ENCODE data around the gene DUS1L. TPM values are rescaled to one million over a fixed set of nuclear protein-coding genes. Genes with fewer than 3 reads are reported as not detected.

DUS1L gene
- total and polyA plus RNA-seq, 2 experiments from 2014 or later, result 71.9 to 160 TPM

DNA sequence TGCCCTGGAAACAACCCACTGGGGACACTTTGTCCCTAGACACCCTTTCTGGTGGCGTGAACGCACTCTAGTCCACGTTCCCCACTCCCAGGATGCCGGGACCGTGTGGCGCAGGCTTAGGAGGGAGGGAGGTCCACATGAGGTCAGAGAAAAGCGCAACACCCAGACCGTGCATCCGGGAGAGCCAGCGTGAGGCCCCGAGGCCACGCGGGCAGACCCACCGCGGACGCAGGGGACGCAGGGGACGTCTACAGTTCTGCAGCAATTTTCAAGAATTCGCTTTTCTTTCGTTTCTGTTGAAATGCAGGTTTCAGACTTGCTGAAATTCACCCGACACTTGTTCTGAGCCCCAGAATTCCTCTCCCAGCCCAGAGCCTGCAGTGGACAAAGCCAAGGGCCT, 18.7 kb downstream of the DUS1L start:
- 95% methylated on average over 21 of the region's 21 CpGs for WGBS (ENCODE audit: low lambda C conversion rate, missing lambda C conversion rate)

DNA sequence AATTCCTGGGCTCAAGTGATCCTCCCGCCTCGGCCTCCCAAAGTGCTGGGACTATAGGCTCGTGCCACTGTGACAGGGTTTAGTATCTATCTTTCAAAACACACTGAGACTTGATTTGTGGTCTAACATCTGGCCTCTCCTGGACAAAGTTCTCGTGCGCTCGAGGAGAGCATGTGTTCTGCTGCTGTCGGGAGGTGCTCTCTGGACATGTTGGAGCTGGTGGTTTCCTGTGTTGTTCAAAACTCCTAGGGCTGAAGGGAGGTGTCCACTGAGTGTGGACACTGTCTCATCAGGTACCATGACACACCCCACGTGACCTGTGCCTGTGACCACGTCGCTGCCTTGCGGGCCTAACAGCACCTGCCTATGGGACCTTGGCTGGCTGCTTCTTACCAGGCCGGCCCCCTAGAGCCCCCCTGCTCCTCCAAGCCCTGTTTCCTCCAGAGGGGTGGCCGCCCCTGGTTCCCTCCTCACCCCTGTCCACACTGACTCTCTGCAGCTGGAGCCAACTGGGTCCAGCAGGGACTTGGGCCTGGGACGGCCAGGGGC, 19.6 kb downstream of the DUS1L start:
- no peak overlapping the region for H3K27ac ChIP-seq
- H3K79me2 ChIP-seq, result peaks cover 10% of the 10 kb centered on the region
- no peaks in the 10 kb centered on the region for H3K9me2 ChIP-seq (replicated peaks; ENCODE audit: insufficient read depth)
- no peaks in the 10 kb centered on the region for H4K20me1 ChIP-seq (ENCODE audit: insufficient read depth, poor library complexity, severe bottlenecking)
- peaks cover 9% of the 10 kb centered on the region for H3K4me1 ChIP-seq (ENCODE audit: insufficient read depth)
- no peak overlapping the region for H3K4me3 ChIP-seq
- no peaks in the 10 kb centered on the region for H3K27me3 ChIP-seq
- TF ChIP-seq, protein P1, sequence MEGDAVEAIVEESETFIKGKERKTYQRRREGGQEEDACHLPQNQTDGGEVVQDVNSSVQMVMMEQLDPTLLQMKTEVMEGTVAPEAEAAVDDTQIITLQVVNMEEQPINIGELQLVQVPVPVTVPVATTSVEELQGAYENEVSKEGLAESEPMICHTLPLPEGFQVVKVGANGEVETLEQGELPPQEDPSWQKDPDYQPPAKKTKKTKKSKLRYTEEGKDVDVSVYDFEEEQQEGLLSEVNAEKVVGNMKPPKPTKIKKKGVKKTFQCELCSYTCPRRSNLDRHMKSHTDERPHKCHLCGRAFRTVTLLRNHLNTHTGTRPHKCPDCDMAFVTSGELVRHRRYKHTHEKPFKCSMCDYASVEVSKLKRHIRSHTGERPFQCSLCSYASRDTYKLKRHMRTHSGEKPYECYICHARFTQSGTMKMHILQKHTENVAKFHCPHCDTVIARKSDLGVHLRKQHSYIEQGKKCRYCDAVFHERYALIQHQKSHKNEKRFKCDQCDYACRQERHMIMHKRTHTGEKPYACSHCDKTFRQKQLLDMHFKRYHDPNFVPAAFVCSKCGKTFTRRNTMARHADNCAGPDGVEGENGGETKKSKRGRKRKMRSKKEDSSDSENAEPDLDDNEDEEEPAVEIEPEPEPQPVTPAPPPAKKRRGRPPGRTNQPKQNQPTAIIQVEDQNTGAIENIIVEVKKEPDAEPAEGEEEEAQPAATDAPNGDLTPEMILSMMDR (IDR thresholded peaks at IDR 0.05; ENCODE audit: poor library complexity), result no peak
- TF ChIP-seq EZH2 (IDR thresholded peaks at IDR 0.05; ENCODE audit: borderline replicate concordance), result no peak
- TF ChIP-seq EZH2phosphoT487 (IDR thresholded peaks at IDR 0.05; ENCODE audit: low read depth, severe bottlenecking, unreplicated experiment), result no peak
- no peak overlapping the region for H2AFZ ChIP-seq
- H3K9me3 ChIP-seq (ENCODE audit: low read depth), result no peaks in the 10 kb centered on the region
- 91% methylated on average over 14 of the region's 14 CpGs for WGBS (ENCODE audit: low lambda C conversion rate, missing lambda C conversion rate)
- no peak for DNase-seq (ENCODE audit: low spot score)
- no peaks in the 10 kb centered on the region for H3K36me3 ChIP-seq (replicated peaks; ENCODE audit: insufficient read depth, low read depth)
- H3K4me2 ChIP-seq, result no peak overlapping the region

More for the DNA sequence above, 18.7 kb downstream of the DUS1L start:
- no peaks in the 10 kb centered on the region for H3K9me2 ChIP-seq (replicated peaks; ENCODE audit: insufficient read depth)
- TF ChIP-seq, protein P1 (IDR thresholded peaks at IDR 0.05; ENCODE audit: poor library complexity), result no peak
- no peak for TF ChIP-seq EZH2phosphoT487 (IDR thresholded peaks at IDR 0.05; ENCODE audit: low read depth, severe bottlenecking, unreplicated experiment)
- TF ChIP-seq EZH2 (IDR thresholded peaks at IDR 0.05; ENCODE audit: borderline replicate concordance), result no peak
- no peak overlapping the region for H2AFZ ChIP-seq
- no peak overlapping the region for H3K27ac ChIP-seq
- no peaks in the 10 kb centered on the region for H3K36me3 ChIP-seq (replicated peaks; ENCODE audit: insufficient read depth, low read depth)
- no peaks in the 10 kb centered on the region for H4K20me1 ChIP-seq (ENCODE audit: insufficient read depth, poor library complexity, severe bottlenecking)
- no peak overlapping the region for H3K4me3 ChIP-seq
- no peak overlapping the region for H3K4me2 ChIP-seq
- peaks cover 9% of the 10 kb centered on the region for H3K4me1 ChIP-seq (ENCODE audit: insufficient read depth)
- no peak for DNase-seq (ENCODE audit: low spot score)
- H3K9me3 ChIP-seq (ENCODE audit: low read depth), result no peaks in the 10 kb centered on the region
- H3K79me2 ChIP-seq, result peaks cover 13% of the 10 kb centered on the region
- no peaks in the 10 kb centered on the region for H3K27me3 ChIP-seq

DNA sequence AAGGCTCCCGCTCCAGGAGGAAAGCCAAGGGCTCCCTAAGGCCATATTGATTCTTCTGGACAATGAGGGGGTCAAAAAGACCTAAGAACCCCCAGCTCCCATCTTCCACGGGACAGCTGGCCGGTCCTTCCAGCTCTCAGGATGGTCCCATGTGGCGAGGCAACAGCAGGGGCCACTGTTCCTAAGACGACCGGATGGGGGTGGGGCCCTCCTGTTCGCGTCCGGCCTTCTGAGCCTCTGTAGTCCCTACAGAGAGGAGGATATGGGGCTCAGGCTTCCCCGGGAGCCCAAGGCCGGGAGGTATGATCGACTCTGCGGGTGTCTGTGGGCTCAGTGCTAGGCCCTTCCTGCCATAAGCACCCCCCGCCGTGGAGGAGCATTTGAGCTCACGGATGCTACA, 22.1 kb downstream of the DUS1L start:
- Histone ChIP-seq H3K4me1 (ENCODE audit: insufficient read depth) (no peaks in the 10 kb centered on the region), H4K20me1 (ENCODE audit: insufficient read depth, poor library complexity, severe bottlenecking) (no peaks in the 10 kb centered on the region), H3K27ac (no peak overlapping the region), H2AFZ (no peak overlapping the region), H3K9me3 (ENCODE audit: low read depth) (no peaks in the 10 kb centered on the region), H3K36me3 (replicated peaks; ENCODE audit: insufficient read depth, low read depth) (no peaks in the 10 kb centered on the region), H3K9me2 (replicated peaks; ENCODE audit: insufficient read depth) (no peaks in the 10 kb centered on the region), H3K4me3 (no peak overlapping the region), H3K4me2 (no peak overlapping the region), H3K27me3 (no peaks in the 10 kb centered on the region), H3K79me2 (no peaks in the 10 kb centered on the region)
- no peak for DNase-seq (ENCODE audit: low spot score)
- TF ChIP-seq, protein P1 (IDR thresholded peaks at IDR 0.05; ENCODE audit: poor library complexity), result no peak
- TF ChIP-seq EZH2 (IDR thresholded peaks at IDR 0.05; ENCODE audit: borderline replicate concordance), result no peak
- TF ChIP-seq EZH2phosphoT487 (IDR thresholded peaks at IDR 0.05; ENCODE audit: low read depth, severe bottlenecking, unreplicated experiment), result no peak
- 78% methylated on average over 16 of the region's 16 CpGs for WGBS (ENCODE audit: low lambda C conversion rate, missing lambda C conversion rate)
